Mucosa of stomach (tissue), 1 donor: ENCODE data around the gene SLPI.

Experiments
- H3K27me3 ChIP-seq: one replicate; pipeline ENCODE4 v1.7.0; 2013; ENCODE audit warnings: mild to moderate bottlenecking, low read length; ENCODE audit not compliant: control insufficient read depth, insufficient read depth
- H3K36me3 ChIP-seq: one replicate; pipeline ENCODE4 v1.7.0; 2013; ENCODE audit warnings: low read length; ENCODE audit not compliant: control insufficient read depth, insufficient read depth
- H3K4me1 ChIP-seq: one replicate; pipeline ENCODE4 v1.7.0; 2013; ENCODE audit warnings: mild to moderate bottlenecking, low read length; ENCODE audit not compliant: control insufficient read depth, insufficient read depth
- H3K4me3 ChIP-seq: one replicate; pipeline ENCODE4 v1.7.0; 2013; ENCODE audit warnings: low read length
- H3K9ac ChIP-seq: one replicate; pipeline ENCODE4 v1.7.0; 2013; ENCODE audit warnings: mild to moderate bottlenecking, low read length, moderate library complexity
- H3K9me3 ChIP-seq: one replicate; pipeline ENCODE4 v1.7.0; 2013; ENCODE audit warnings: mild to moderate bottlenecking, low read length, moderate library complexity; ENCODE audit not compliant: control insufficient read depth
- donor health status: Pancreatic carcinoma.

SLPI gene

DNA sequence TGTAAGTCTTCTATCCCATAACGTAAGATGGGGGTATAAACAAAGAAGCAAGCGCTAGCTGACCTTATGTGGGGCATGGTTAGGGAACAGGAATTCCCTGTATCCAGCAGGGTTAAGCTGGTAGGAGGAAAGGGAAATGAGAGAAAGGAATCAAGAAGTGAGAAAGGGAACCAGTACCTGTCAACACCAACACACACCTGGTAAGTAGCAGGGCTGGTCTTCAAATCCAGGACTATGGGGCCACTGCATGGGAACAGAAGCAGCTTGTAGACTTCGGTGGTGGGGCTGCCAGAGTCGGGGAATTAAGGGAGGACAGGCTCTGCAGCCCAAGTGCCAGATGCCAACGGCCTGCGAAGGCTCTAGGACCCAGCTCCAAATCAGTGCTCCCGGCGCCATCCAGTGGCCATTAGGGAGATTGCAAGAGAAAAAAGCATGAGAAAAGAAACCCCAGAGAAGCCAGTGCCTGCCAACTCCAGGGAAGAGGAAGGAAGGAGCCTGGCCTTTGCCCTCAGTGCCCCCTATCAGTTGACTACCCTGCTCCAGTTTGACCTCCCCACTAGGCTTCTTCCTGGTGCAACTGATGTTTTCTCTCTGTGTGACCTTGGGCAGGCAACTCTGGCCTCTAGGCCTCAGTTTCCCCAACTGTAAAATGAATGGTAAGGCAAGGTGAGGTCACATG, 36.5 kb upstream of the SLPI start:
- H3K4me1 ChIP-seq, result peaks cover 14% of the 10 kb centered on the region
- H3K36me3 ChIP-seq, result no peaks in the 10 kb centered on the region
- no peak overlapping the region for H3K4me3 ChIP-seq
- no peak overlapping the region for H3K9ac ChIP-seq
- no peaks in the 10 kb centered on the region for H3K9me3 ChIP-seq
- H3K27me3 ChIP-seq, result peaks cover 9% of the 10 kb centered on the region

GRCh38 chr20:45289942-45290676, 35.7 kb upstream of the SLPI start:
- Histone ChIP-seq H3K9ac (no peak overlapping the region), H3K4me3 (no peak overlapping the region), H3K27me3 (peaks cover 9% of the 10 kb centered on the region), H3K9me3 (no peaks in the 10 kb centered on the region), H3K36me3 (no peaks in the 10 kb centered on the region), H3K4me1 (peaks cover 14% of the 10 kb centered on the region)

DNA sequence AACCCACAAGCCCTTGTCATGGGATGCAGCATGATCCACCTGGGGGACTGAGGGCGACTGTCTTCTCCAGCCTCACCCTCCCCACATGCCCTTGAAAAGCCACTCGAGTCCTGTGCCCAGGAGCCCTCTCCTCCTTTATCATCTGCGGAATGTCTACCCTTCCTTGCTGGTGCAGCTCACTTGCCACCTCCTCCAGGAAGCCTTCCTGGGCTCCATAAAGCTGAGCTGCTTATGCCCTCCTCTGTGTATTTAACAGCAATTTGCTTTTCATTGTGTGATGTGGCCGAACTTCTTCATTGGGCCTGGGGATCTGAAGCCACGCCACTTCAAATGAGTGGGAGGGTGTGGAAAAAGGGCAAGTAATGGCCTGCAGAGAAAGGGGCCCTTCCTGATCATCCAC, 34.5 kb upstream of the SLPI start:
- no peaks in the 10 kb centered on the region for H3K9me3 ChIP-seq
- no peak overlapping the region for H3K9ac ChIP-seq
- peaks cover 12% of the 10 kb centered on the region for H3K4me1 ChIP-seq
- H3K4me3 ChIP-seq, result no peak overlapping the region
- no peaks in the 10 kb centered on the region for H3K36me3 ChIP-seq
- peaks cover 9% of the 10 kb centered on the region for H3K27me3 ChIP-seq

DNA sequence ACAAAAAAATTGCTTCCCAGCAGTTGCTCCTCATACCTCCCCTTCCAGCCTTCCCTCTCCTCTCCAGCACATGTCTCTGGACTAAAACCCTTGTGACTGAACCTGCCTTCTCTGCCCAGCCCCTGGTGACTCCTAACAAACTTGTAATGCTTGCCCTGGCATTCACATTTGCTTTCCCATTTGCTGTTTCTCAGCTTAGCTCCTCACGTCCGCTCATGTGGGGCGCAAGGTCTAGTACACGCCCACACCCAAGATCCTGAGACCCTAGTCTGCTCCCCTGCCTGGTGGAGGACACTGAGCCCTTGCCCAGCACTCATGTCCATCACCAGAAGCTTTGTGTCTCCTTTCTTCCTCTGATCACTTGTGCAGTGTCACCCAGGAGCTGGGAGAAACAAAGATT, 34.0 kb upstream of the SLPI start:
- Histone ChIP-seq H3K4me1 (peaks cover 13% of the 10 kb centered on the region), H3K4me3 (no peak overlapping the region), H3K27me3 (peaks cover 6% of the 10 kb centered on the region), H3K9ac (no peak overlapping the region), H3K9me3 (no peaks in the 10 kb centered on the region), H3K36me3 (no peaks in the 10 kb centered on the region)

- Histone ChIP-seq H3K27me3 (peaks cover 4% of the 10 kb centered on the region), H3K4me3 (no peak overlapping the region), H3K9ac (no peak overlapping the region), H3K4me1 (peaks cover 8% of the 10 kb centered on the region), H3K36me3 (no peaks in the 10 kb centered on the region), H3K9me3 (no peaks in the 10 kb centered on the region)
Measured at GRCh38 chr20:45283551-45284057, 29.2 kb upstream of the SLPI start.

GRCh38 chr20:45282700-45283550, 28.6 kb upstream of the SLPI start:
- Histone ChIP-seq H3K27me3 (peaks cover 4% of the 10 kb centered on the region), H3K4me3 (no peak overlapping the region), H3K4me1 (peaks cover 8% of the 10 kb centered on the region), H3K9ac (no peak overlapping the region), H3K9me3 (no peaks in the 10 kb centered on the region), H3K36me3 (no peaks in the 10 kb centered on the region)

DNA sequence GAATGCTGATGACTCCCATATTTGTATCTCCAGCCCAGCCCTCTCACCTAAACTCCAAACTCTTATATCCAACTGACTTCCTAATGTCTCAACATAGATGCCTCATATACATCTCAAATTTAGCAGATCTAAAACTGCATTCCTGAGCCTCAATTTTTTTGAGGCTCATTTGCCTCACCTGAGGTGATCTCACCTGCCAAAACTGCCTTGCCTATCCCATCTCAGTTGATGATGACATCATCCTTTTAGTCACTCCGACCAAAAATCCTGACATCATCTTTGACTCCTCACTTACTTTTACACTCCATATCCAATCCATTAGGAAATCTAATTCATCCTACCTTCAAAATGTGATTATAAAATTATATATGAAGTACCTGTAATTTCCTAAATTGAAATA, 25.6 kb upstream of the SLPI start:
- no peak overlapping the region for H3K9ac ChIP-seq
- no peak overlapping the region for H3K4me3 ChIP-seq
- no peaks in the 10 kb centered on the region for H3K9me3 ChIP-seq
- H3K27me3 ChIP-seq, result peaks cover 4% of the 10 kb centered on the region
- no peaks in the 10 kb centered on the region for H3K36me3 ChIP-seq
- H3K4me1 ChIP-seq, result peaks cover 8% of the 10 kb centered on the region

- H3K27me3 ChIP-seq, result no peaks in the 10 kb centered on the region
- H3K36me3 ChIP-seq, result no peaks in the 10 kb centered on the region
- no peaks in the 10 kb centered on the region for H3K9me3 ChIP-seq
- no peak overlapping the region for H3K4me3 ChIP-seq
- no peaks in the 10 kb centered on the region for H3K4me1 ChIP-seq
- H3K9ac ChIP-seq, result no peak overlapping the region
Measured at GRCh38 chr20:45275338-45275737, 21.0 kb upstream of the SLPI start.

DNA sequence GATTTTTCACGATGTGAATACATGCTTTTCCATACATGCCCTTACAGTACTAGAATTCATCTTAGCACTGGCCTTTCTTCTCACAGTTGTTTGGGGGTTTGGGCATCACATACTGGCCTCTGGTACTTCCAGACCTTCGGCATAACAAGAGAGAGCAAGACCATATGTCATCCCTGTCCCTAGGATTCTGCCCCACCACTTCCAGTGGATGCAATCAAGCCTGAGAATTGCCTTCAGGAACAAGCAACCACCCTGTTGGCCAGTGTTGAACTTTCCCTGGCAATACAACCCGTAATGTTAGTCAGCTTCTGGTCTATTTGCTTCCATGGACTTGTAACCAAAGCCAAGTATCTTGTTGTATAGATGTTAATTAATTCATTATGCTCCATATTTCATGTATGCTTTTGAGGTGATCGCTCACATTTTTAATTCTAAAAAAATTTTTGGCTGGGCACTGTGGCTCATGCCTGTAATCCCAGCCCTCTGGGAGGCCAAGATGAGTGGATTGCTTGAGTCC, 15.4 kb upstream of the SLPI start:
- Histone ChIP-seq H3K27me3 (no peaks in the 10 kb centered on the region), H3K9me3 (no peaks in the 10 kb centered on the region), H3K36me3 (no peaks in the 10 kb centered on the region), H3K9ac (no peak overlapping the region), H3K4me3 (no peak overlapping the region), H3K4me1 (no peaks in the 10 kb centered on the region)

DNA sequence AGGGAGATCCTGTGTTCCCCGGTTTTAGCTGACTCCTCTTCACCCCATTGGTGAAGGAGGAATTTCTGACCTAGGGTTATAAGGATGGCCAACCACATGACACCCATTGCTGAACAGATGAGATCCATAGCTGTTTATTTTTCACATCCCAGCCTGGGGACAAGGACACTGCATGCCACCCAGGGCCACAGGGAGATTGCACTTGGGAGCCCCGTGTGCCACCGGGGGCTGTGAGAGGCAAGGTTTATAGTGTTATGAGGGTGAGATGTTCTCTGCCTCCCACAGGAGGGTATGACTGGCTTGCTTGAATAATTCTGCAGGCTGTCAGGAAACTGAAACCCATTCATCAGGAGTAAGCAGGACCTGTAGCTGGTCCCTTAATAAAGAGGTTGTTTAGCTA, 14.7 kb upstream of the SLPI start:
- Histone ChIP-seq H3K4me3 (no peak overlapping the region), H3K36me3 (no peaks in the 10 kb centered on the region)

GRCh38 chr20:45268531-45268930, 14.2 kb upstream of the SLPI start:
- H3K4me1 ChIP-seq, result no peaks in the 10 kb centered on the region
- no peaks in the 10 kb centered on the region for H3K9me3 ChIP-seq
- H3K36me3 ChIP-seq, result no peaks in the 10 kb centered on the region
- no peak overlapping the region for H3K4me3 ChIP-seq
- no peak overlapping the region for H3K9ac ChIP-seq
- H3K27me3 ChIP-seq, result no peaks in the 10 kb centered on the region

More for the DNA sequence above, 14.7 kb upstream of the SLPI start:
- Histone ChIP-seq H3K27me3 (no peaks in the 10 kb centered on the region), H3K9me3 (no peaks in the 10 kb centered on the region), H3K9ac (no peak overlapping the region), H3K4me1 (no peaks in the 10 kb centered on the region)

- H3K9ac ChIP-seq, result no peak overlapping the region
- no peaks in the 10 kb centered on the region for H3K36me3 ChIP-seq
- no peaks in the 10 kb centered on the region for H3K4me1 ChIP-seq
- no peaks in the 10 kb centered on the region for H3K27me3 ChIP-seq
- no peaks in the 10 kb centered on the region for H3K9me3 ChIP-seq
- H3K4me3 ChIP-seq, result no peak overlapping the region
Measured at GRCh38 chr20:45266977-45267376, 12.6 kb upstream of the SLPI start.
